Transverse colon (tissue), 4 donors: Measurements from ENCODE around the gene MS4A4E. TPM values are rescaled to one million over a fixed set of nuclear protein-coding genes. Genes with fewer than 3 reads are reported as not detected.

Experiments
- DNase-seq: peaks from one replicate; pipeline ENCODE4 v3.0.0-alpha.2; 2019
- H3K27ac ChIP-seq, 4 donors: fragments of 200-600 bp; sonication (generic); 2 replicates each; pipeline ENCODE4 v1.5.1; 2016 to 2018; ENCODE audit warnings: inconsistent platforms in 4 of 4
- H3K27me3 ChIP-seq: fragments of 200-600 bp; sonication (generic); 2 replicates; pipeline ENCODE4 v1.5.1; 2017; ENCODE audit warnings: inconsistent platforms
- H3K36me3 ChIP-seq, 4 donors: fragments of 200-600 bp; sonication (generic); 2 replicates each; pipeline ENCODE4 v1.5.1; 2017 to 2019; ENCODE audit warnings: inconsistent platforms in 4 of 4
- H3K4me1 ChIP-seq, 4 donors: fragments of 200-600 bp; sonication (generic); 2 replicates each; pipeline ENCODE4 v1.5.1; 2017 to 2020; ENCODE audit warnings: inconsistent platforms in 4 of 4
- H3K4me3 ChIP-seq, 4 donors: fragments of 200-600 bp; sonication (generic); 1 replicate in 1 of 4; 2 replicates in 3 of 4; pipeline versions ENCODE4 v1.5.1 to v1.6.1; 2017 to 2019; ENCODE audit warnings: inconsistent platforms in 4 of 4
- H3K9me3 ChIP-seq, 2 donors: fragments of 200-600 bp; sonication (generic); 2 replicates each; pipeline ENCODE4 v1.5.1; 2017 to 2019; ENCODE audit warnings: inconsistent platforms in 2 of 2
- EP300 ChIP-seq: sonication (generic); formaldehyde crosslinking; IDR thresholded peaks from one replicate; pipeline ENCODE4 v1.6.1; 2017; ENCODE audit warnings: antibody characterized with exemption, low read depth
- POLR2A ChIP-seq: fragments of 450-650 bp; IDR thresholded peaks from one replicate; pipeline ENCODE4 v1.6.1; 2016; ENCODE audit warnings: antibody characterized with exemption, mild to moderate bottlenecking, moderate library complexity
- POLR2AphosphoS5 ChIP-seq, 3 donors: sonication (generic); formaldehyde crosslinking; IDR thresholded peaks; one replicate each; pipeline ENCODE4 v1.6.1; 2016; ENCODE audit warnings: antibody characterized with exemption in 3 of 3
- WGBS, 2 donors: methylation state at CpG; one replicate each; pipeline ENCODE4 v1.1.5; 2018; ENCODE audit warnings: low coverage in 1 of 2; 5-methylcytosine and 5-hydroxymethylcytosine counted together
- in situ Hi-C, 4 donors: fragments of 200-750 bp; cut with MboI; loops; one replicate each; pipeline versions ENCODE4 v1.15.0 to v1.15.1; 2017; ENCODE audit warnings: low sequenced_read_pairs in 3 of 4, low pct_ligation_motif_present in 1 of 4, low pct_unique_long_range_greater_than_20kb in 1 of 4
- intact Hi-C: fragments of 100-400 bp; cut with DNase I; formaldehyde crosslinking; loops from one replicate; pipeline ENCODE4 v1.15.1; 2023; ENCODE audit warnings: low total_unique reads
- total RNA-seq, 4 donors: library from RNA; depleted of rRNA; stranded (reverse); fragments of >200 nt; gene quantifications; one replicate each; pipeline ENCODE4 v1.1.0, GENCODE V29; 2016
- TF ChIP-seq, protein P1 (sequence below), 5 experiments: fragments of 200-600 bp in 3 of 5; fragments of 450-650 bp in 2 of 5; sonication (generic) in 3 of 5; IDR thresholded peaks; 1 replicate in 2 of 5; 2 replicates in 3 of 5; pipeline ENCODE4 v1.5.1; 2016 to 2017; ENCODE audit warnings: antibody characterized with exemption in 5 of 5, inconsistent platforms in 3 of 5, mild to moderate bottlenecking in 2 of 5, moderate library complexity in 1 of 5

MS4A4E gene
- total RNA-seq, 4 donors from 2014 or later = 0.96 to 50.1 (median 8.0) TPM

DNA sequence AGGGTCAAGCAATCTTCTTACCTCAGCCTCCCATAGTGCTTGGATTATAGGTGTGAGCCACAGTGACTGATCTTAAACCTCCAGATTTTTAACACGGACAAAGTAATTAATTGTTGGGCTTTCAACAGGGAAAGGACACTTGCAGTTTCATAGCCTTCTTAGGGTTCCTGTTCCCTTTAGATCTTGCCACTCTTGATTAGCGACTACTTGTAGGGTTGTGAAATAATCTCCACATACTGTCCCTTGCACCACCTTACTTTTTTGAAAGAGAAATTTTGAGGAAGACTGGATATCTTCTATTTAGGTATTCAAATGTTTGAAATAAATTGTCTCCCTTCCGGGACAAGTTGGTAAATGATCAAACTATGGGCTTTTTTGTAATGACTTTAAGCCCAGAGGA, 7.6 kb downstream of the MS4A4E start:
- intact Hi-C loops (no loop called here), in situ Hi-C loops (no loop called here)
- no peaks in the 10 kb centered on the region for H3K27me3 ChIP-seq
- no peak overlapping the region for H3K27ac ChIP-seq
- 71 to 78% methylated on average over 3 of the region's 3 CpGs for WGBS, 2 donors
- TF ChIP-seq POLR2A = no peak
- TF ChIP-seq, protein P1, sequence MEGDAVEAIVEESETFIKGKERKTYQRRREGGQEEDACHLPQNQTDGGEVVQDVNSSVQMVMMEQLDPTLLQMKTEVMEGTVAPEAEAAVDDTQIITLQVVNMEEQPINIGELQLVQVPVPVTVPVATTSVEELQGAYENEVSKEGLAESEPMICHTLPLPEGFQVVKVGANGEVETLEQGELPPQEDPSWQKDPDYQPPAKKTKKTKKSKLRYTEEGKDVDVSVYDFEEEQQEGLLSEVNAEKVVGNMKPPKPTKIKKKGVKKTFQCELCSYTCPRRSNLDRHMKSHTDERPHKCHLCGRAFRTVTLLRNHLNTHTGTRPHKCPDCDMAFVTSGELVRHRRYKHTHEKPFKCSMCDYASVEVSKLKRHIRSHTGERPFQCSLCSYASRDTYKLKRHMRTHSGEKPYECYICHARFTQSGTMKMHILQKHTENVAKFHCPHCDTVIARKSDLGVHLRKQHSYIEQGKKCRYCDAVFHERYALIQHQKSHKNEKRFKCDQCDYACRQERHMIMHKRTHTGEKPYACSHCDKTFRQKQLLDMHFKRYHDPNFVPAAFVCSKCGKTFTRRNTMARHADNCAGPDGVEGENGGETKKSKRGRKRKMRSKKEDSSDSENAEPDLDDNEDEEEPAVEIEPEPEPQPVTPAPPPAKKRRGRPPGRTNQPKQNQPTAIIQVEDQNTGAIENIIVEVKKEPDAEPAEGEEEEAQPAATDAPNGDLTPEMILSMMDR (IDR thresholded peaks at IDR 0.05) = no peak
- TF ChIP-seq POLR2AphosphoS5 (IDR thresholded peaks at IDR 0.05) = no peak
- no peak for TF ChIP-seq EP300
- H3K4me3 ChIP-seq = no peak overlapping the region
- DNase-seq = no peak
- H3K4me1 ChIP-seq = no peaks in the 10 kb centered on the region
- H3K9me3 ChIP-seq = no peaks in the 10 kb centered on the region
- H3K36me3 ChIP-seq = no peaks in the 10 kb centered on the region

DNA sequence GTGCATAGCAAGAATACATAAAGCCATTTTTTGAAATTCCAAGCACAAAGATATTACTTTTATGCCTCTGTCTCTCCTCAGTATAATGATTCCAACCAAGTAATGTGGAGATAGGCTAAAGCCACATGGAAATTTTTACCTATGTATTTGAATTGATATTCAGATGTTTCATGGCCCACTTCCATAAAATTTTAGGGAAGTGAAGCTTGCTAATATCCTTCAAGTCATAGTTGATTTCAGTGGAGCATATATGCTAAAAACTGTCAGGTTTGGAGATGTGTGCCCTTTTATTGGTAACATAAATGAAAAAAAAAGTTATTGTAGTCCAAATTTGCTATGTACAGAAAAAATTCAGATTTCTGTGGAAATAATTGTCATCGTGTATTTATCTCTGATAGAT, 12.3 kb downstream of the MS4A4E start:
- Histone ChIP-seq H3K9me3 (no peaks in the 10 kb centered on the region), H3K27me3 (no peaks in the 10 kb centered on the region), H3K4me3 (no peak overlapping the region), H3K27ac (no peak overlapping the region), H3K36me3 (no peaks in the 10 kb centered on the region), H3K4me1 (no peaks in the 10 kb centered on the region)
- intact Hi-C loops = no loop called here
- no peak for TF ChIP-seq POLR2AphosphoS5 (IDR thresholded peaks at IDR 0.05)
- no peak for DNase-seq
- WGBS, 2 donors = 59 to 60% methylated on average over 1 of the region's 1 CpG
- in situ Hi-C loops = no loop called here

DNA sequence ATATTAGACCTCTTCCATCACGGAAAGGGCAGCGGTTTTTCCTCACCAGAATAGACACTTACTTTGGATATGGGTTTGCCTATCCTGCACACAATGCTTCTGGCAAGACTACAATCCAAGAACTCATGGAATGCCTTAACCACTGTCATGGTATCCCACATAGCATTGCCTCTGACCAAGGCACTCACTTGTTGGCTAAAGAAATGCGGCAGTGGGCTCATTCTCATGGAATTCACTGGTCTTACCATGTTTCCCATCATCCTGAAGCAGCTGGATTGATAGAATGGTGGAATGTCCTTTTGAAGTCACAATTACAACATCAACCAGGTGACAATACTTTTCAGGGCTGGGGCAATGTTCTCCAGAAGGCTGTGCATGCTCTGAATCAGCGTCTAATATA, 20.8 kb downstream of the MS4A4E start:
- H3K9me3 ChIP-seq = no peaks in the 10 kb centered on the region
- no peak overlapping the region for H3K4me3 ChIP-seq
- intact Hi-C loops = no loop called here
- no peak for DNase-seq
- H3K27ac ChIP-seq = no peak overlapping the region
- in situ Hi-C loops = no loop called here
- no peak for TF ChIP-seq EP300
- TF ChIP-seq, protein P1 (IDR thresholded peaks at IDR 0.05) = no peak
- TF ChIP-seq POLR2A = no peak
- TF ChIP-seq POLR2AphosphoS5 (IDR thresholded peaks at IDR 0.05) = no peak
- H3K36me3 ChIP-seq = no peaks in the 10 kb centered on the region
- H3K4me1 ChIP-seq = no peaks in the 10 kb centered on the region
- no peaks in the 10 kb centered on the region for H3K27me3 ChIP-seq
- 60 to 82% methylated on average over 1 to 4 of the region's 4 CpGs for WGBS, 2 donors

DNA sequence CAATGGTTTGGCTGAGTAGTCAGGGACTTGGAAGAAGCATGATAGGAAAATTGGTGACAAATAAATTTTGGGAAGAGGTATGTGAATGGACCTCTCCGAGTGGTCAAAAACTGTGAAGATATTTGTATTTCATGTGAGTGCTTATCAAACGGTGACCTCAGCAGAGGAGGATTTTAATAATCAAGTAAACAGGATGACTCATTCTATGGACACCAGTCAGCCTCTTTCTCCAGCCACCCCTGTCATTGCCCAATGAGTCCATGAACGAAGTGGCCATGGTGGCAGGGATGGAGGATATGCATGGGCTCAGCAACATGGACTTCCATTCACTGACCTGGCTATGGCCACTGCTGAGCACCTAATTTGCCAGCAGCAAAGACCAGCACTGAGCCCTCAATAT, 21.2 kb downstream of the MS4A4E start:
- Histone ChIP-seq H3K27ac (no peak overlapping the region), H3K4me3 (no peak overlapping the region), H3K27me3 (no peaks in the 10 kb centered on the region), H3K36me3 (no peaks in the 10 kb centered on the region), H3K4me1 (no peaks in the 10 kb centered on the region), H3K9me3 (no peaks in the 10 kb centered on the region)
- WGBS, 2 donors = 63 to 75% methylated on average over 2 to 3 of the region's 3 CpGs
- in situ Hi-C loops (no loop called here), intact Hi-C loops (no loop called here)
- DNase-seq = no peak
- no peak for TF ChIP-seq POLR2A
- no peak for TF ChIP-seq EP300
- TF ChIP-seq, protein P1 (IDR thresholded peaks at IDR 0.05) = no peak
- no peak for TF ChIP-seq POLR2AphosphoS5 (IDR thresholded peaks at IDR 0.05)

DNA sequence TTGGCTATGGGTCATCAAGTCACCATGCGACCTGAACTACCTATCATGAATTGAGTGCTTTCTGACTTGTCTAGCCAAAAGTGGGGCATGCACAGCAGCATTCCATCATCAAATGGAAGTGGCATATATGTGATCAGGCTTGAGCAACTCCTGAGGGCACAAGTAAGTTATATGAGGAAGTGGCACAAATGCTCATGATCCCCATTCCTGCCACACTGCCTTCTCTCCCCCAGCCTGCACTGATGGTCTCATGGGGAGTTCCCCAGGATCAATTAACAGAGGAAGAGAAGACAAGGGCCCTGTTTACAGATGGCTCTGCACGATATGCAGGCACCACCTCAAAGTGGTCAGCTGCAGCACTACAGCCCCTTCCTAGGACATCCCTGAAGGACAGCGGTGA, 21.8 kb downstream of the MS4A4E start:
- in situ Hi-C loops (no loop called here), intact Hi-C loops (no loop called here)
- no peak for DNase-seq
- 81 to 100% methylated on average over 1 to 3 of the region's 3 CpGs for WGBS, 2 donors
- no peaks in the 10 kb centered on the region for H3K27me3 ChIP-seq
- TF ChIP-seq, protein P1 (IDR thresholded peaks at IDR 0.05) = no peak
- TF ChIP-seq EP300 (no peak), POLR2AphosphoS5 (IDR thresholded peaks at IDR 0.05) (no peak), POLR2A (no peak)
- no peak overlapping the region for H3K27ac ChIP-seq
- H3K4me3 ChIP-seq = no peak overlapping the region
- H3K4me1 ChIP-seq = no peaks in the 10 kb centered on the region
- no peaks in the 10 kb centered on the region for H3K36me3 ChIP-seq
- H3K9me3 ChIP-seq = no peaks in the 10 kb centered on the region
